NCI-H2029 (cell line): ENCODE results near the gene MSI2.

ENCODE experiments used
- DNase-seq: peaks from one replicate; lab custom pipeline; 2025; lab: John Stamatoyannopoulos, UW

MSI2 gene

GRCh38 chr17:57541049-57541448, 284.7 kb downstream of the MSI2 start:
- no peak for DNase-seq

GRCh38 chr17:57541472-57542394, 285.4 kb downstream of the MSI2 start:
- DNase-seq, result no peak

DNA sequence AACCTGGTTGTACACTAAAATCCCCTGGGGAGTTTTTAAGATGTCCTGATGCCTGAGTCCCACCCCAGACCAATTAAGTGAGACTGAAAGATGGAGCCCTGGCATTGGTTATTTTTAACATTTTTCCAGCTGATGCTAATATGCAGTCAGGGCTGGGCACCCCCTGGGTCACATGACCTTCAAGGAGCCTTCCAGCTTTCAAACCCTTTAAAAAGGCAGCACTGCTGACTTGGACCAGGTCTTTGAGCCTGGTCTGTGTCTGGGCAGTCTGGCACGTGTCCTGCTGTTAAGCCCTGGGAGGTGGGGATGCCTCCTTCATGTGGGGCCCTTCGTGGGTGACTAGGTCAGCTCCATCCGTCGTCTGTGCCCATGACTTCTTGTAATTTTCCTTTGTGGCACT, 286.2 kb downstream of the MSI2 start:
- no peak for DNase-seq

DNA sequence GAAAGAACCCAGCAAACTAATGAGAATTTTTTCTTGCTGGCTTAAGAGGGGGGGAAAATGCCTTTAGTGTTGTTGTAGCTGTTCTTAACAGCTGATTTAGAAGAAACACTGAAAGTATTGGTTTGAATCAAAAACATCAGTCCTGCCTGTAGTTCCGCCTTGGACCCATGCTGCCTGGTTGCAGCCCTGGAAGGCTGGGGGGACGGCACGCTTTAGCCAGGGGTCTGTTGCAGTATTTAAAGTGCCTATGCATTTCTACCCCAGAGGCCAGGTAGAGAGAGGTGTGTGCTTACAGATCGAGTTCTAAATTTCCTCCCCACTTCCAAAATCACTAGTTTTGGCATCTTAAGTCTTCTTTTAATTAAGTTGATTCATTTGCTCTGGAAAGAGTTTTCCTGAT, 286.9 kb downstream of the MSI2 start:
- no peak for DNase-seq

GRCh38 chr17:57544401-57544800, 288.1 kb downstream of the MSI2 start:
- DNase-seq, result no peak

GRCh38 chr17:57544834-57545463, 288.6 kb downstream of the MSI2 start:
- no peak for DNase-seq

- DNase-seq, result no peak
Measured at GRCh38 chr17:57545731-57546342, 289.5 kb downstream of the MSI2 start.

GRCh38 chr17:57548421-57549410, 292.4 kb downstream of the MSI2 start:
- no peak for DNase-seq

DNA sequence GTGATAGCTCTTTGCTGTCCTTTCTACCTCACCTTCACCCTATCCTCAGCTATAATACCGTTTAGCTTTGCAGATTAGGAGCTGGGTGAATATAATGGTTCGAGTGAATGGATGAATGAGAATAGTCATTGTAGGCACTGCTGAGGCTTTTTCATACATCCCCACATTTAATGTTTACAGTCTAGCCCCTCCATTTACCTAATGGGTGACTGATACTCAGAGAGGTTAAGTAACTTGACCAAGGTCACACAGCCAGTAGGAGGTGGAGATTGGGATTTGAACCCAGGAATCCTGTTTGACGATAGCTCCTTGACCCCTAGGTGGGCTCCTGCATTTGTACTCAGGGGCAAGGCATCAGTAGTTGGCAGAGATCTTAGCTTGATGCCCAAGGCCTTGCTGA, 293.1 kb downstream of the MSI2 start:
- DNase-seq, result no peak

- DNase-seq, result no peak
Measured at GRCh38 chr17:57550016-57550415, 293.7 kb downstream of the MSI2 start.

DNA sequence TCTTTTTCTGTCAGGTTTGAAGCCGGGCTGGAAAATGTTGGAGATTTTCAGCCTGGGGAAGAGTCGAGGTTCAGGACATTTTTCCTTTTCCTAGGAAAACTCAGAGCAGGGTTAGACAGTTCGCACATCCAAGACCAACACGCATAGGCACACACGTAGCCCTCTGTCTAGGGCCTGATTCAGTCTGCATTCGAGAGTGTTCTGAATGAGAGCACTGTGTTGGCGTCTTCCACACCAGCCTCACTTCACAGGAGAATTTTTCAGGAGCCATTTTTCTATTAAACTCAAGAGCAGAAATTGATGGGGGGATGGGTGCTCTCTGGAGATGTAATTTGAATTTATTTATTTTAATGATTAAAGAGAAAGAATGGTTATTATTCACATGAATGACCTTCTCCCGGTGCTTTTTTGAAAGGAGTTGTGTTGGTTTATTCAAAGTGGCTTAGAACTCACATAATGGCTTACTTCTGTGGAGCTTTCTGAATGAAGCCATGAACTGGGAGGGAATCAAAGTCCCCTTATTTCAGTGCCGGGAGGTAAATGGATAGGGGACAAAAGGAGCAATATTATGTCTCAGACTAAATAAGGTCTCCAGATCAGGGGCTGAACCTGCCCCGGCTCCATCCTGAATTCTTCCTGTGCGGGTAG, 294.5 kb downstream of the MSI2 start:
- no peak for DNase-seq

GRCh38 chr17:57551321-57552079, 295.2 kb downstream of the MSI2 start:
- DNase-seq, result no peak

GRCh38 chr17:57552114-57552624, 295.8 kb downstream of the MSI2 start:
- DNase-seq, result no peak

GRCh38 chr17:57553526-57553925, 297.2 kb downstream of the MSI2 start:
- DNase-seq, result no peak

DNA sequence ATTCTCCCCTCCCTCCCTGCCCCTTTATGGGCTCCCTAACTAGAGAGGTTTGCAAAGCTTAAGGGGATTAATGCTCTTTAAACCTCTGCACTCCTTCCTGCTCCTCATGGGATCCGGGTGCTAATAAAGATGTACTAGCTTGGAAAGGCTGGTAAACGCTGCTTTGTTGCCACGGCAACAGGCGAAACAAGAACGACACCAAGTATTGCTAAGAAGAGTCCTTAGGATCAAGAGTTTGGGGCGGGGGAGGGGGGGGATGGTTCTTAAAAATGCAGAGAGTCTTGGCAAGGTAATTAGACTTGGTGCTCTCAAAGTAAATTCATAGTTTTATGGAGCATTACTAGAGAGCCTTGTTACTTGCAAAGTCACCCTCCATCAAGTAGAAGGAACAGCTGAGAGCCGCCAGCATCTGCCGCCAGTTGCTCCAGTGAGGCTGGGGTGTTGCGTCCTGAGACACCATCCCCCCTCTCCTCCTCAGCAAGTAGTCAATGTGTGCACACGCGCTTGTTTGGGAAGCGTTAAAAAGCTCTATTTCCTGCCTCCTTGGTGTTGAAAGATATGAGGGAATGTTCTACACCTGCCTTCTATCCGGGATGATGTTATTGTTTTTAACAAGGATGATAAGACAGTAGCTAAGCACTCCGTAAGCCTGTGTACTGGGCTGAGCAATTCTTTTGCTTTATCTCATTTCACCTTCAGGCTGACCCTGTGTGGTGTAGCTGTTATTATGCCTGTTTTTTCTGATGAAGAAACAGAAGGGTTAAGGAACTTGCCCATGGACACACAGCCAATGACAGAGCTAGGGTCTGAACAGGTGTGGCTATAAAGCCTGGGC, 297.9 kb downstream of the MSI2 start:
- DNase-seq, result peak; percentile 25

DNA sequence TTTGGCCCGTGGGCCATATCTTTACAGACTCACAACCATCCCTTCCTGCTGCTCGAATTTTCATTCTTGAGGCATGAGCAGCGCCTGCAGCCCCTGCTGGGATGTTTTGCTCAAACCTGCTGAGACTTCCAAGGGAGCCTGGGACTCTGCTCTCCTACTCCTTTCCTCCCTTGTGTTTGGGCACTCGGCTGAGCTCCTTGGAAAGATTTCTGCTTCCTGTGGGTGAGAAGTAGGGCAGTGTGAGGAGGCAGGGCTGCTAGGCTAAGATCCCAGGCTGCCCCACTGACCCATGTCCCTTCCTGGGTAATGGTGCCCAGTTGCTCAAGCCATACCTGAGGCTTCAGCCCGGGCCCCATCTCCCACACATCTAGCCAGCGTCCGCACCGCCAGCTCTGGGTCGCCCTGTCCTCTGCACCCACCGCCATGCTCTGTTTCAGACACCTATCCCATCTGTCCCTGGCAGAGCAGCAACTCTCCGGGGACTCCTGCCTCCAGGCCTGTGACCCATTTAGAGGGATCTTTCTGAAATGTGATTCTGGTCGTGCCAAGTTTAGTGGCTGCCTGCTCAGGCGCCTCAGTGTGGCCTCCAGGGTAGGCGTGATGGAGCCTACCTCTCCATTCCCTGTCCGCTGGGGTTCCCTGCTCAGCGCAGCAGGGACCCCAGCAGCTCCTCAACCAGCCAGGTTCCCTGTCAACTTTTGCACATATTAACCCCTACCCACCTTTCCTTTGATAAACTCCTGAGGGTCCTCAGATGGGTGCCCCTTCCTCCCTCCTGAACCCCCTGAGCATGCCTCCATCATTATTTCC, 298.7 kb downstream of the MSI2 start:
- no peak for DNase-seq

GRCh38 chr17:57555636-57556175, 299.4 kb downstream of the MSI2 start:
- no peak for DNase-seq

DNA sequence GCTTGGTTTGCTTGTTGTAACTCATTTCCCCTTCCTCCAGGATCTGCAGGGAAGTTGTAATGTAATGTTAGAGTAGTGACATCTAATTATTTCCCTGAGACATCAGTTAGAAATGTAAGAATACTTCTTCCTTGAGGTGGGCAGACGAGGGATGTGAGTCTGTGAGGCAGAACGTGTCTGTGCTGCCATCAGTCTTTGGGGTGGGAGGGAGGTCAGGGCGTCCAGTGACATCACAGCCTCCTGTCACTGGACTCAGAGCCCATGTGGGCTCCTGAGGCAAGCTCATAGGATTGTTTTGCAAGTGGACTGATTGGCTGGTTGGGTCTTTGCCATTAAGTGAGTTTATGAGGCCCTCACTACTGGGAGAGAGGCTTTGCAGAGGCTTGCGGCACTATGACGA, 300.0 kb downstream of the MSI2 start:
- DNase-seq, result no peak
